Upper lobe of left lung (tissue), 6 donors: ENCODE measurements around the gene ZFP2. TPM values are rescaled to one million over a fixed set of nuclear protein-coding genes. Genes with fewer than 3 reads are reported as not detected.

Experiments used
- ATAC-seq, 2 donors: fragments of 200-7000 bp; cut with Tn5 transposase; one replicate each; pipeline ENCODE4 v1.9.1; 2022; ENCODE audit warnings: mild to moderate bottlenecking in 2 of 2, moderate library complexity in 2 of 2; ENCODE audit not compliant: low FRiP score in 2 of 2
- DNase-seq, 2 donors: peaks; one replicate each; pipeline ENCODE4 v3.0.0-alpha.2; 2019 to 2020
- H3K27ac ChIP-seq, 4 donors: fragments of 200-600 bp; sonication (generic); one replicate each; pipeline ENCODE4 v1.5.1; 2016 to 2019
- H3K27me3 ChIP-seq, 4 donors: fragments of 200-600 bp; sonication (generic); one replicate each; pipeline ENCODE4 v1.5.1; 2017 to 2019
- H3K36me3 ChIP-seq, 4 donors: fragments of 200-600 bp; sonication (generic); one replicate each; pipeline ENCODE4 v1.5.1; 2016 to 2019
- H3K4me1 ChIP-seq, 4 donors: fragments of 200-600 bp; sonication (generic); one replicate each; pipeline ENCODE4 v1.5.1; 2018 to 2019
- H3K4me3 ChIP-seq, 4 donors: fragments of 200-600 bp; sonication (generic); one replicate each; pipeline ENCODE4 v1.5.1; 2017 to 2019; ENCODE audit warnings: mild to moderate bottlenecking in 2 of 4, moderate library complexity in 1 of 4
- H3K9me3 ChIP-seq, 4 donors: fragments of 200-600 bp; sonication (generic); one replicate each; pipeline ENCODE4 v1.5.1; 2018 to 2019
- EP300 ChIP-seq, 4 donors: sonication (generic); formaldehyde crosslinking; IDR thresholded peaks; one replicate each; pipeline ENCODE4 v1.5.1; 2017; ENCODE audit warnings: antibody characterized with exemption in 4 of 4, control low read depth in 2 of 4
- POLR2A ChIP-seq, 4 donors: fragments of 450-650 bp; IDR thresholded peaks; one replicate each; pipeline ENCODE4 v1.5.1; 2016 to 2017; ENCODE audit warnings: antibody characterized with exemption in 4 of 4, mild to moderate bottlenecking in 2 of 4
- POLR2AphosphoS5 ChIP-seq, 2 donors: sonication (generic); formaldehyde crosslinking; IDR thresholded peaks; one replicate each; pipeline ENCODE4 v1.5.1; 2017; ENCODE audit warnings: antibody characterized with exemption in 2 of 2
- whole genome bisulfite sequencing, 2 donors: methylation state at CpG; one replicate each; pipeline ENCODE4 v1.1.5; 2017 to 2018; 5-methylcytosine and 5-hydroxymethylcytosine counted together
- total RNA-seq, 6 donors: library from RNA; depleted of rRNA in 4 of 6; stranded (reverse); fragments of >200 nt in 4 of 6; gene quantifications; one replicate each; pipeline versions ENCODE4 v1.1.0 to v1.2.1, GENCODE V29; 2016 to 2021
- TF ChIP-seq, protein P1 (sequence below), 6 experiments: fragments of 450-650 bp in 4 of 6; fragments of 200-600 bp in 2 of 6; sonication (generic) in 2 of 6; IDR thresholded peaks; one replicate each; pipeline ENCODE4 v1.5.1; 2016 to 2019; ENCODE audit warnings: antibody characterized with exemption in 6 of 6
- donor health status: DM: no; HTN: no; CAD: no; lungs with moderate emphysema.
- donor health status: DM: no; HTN: yes; CAD: no; lungs with severe emphysema.

Gene ZFP2
- total RNA-seq, 6 donors from 2014 or later: 0.55 to 4.2 (median 1.0) TPM

DNA sequence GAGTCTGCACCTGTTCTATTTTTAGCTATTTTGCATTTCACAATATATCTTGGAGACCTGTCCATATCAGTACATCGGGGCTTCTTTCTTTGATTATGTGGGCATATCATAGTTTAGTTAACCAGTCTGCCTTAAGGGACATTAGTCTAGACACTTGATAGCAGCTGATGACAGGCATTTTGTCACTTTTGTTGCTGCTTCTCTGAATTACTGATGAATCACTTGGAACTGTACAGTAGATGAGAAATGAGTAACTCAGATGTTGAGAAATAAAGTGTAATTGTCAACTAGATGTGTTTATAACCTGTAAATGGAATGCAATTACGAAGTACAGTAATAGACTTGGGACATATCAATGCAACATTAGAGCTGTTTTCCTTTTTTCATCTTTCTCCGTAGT lies 7.1 kb downstream of the ZFP2 start:
- no peak for TF ChIP-seq POLR2A (IDR thresholded peaks at IDR 0.05)
- TF ChIP-seq, protein P1, sequence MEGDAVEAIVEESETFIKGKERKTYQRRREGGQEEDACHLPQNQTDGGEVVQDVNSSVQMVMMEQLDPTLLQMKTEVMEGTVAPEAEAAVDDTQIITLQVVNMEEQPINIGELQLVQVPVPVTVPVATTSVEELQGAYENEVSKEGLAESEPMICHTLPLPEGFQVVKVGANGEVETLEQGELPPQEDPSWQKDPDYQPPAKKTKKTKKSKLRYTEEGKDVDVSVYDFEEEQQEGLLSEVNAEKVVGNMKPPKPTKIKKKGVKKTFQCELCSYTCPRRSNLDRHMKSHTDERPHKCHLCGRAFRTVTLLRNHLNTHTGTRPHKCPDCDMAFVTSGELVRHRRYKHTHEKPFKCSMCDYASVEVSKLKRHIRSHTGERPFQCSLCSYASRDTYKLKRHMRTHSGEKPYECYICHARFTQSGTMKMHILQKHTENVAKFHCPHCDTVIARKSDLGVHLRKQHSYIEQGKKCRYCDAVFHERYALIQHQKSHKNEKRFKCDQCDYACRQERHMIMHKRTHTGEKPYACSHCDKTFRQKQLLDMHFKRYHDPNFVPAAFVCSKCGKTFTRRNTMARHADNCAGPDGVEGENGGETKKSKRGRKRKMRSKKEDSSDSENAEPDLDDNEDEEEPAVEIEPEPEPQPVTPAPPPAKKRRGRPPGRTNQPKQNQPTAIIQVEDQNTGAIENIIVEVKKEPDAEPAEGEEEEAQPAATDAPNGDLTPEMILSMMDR (IDR thresholded peaks at IDR 0.05): no peak
- no peak for TF ChIP-seq POLR2AphosphoS5 (IDR thresholded peaks at IDR 0.05)
- TF ChIP-seq EP300 (IDR thresholded peaks at IDR 0.05): no peak
- Histone ChIP-seq H3K4me3 (no peak overlapping the region), H3K27me3 (no peaks in the 10 kb centered on the region), H3K27ac (no peak overlapping the region), H3K4me1 (no peaks in the 10 kb centered on the region), H3K36me3 (peaks cover 0 to 8% (median 0%) of the 10 kb centered on the region in 4 donors), H3K9me3 (peaks cover 0 to 47% (median 27%) of the 10 kb centered on the region in 4 donors)
- DNase-seq (no peak), ATAC-seq (no peak)
- WGBS, 2 donors: 61 to 95% methylated on average over 3 of the region's 3 CpGs

DNA sequence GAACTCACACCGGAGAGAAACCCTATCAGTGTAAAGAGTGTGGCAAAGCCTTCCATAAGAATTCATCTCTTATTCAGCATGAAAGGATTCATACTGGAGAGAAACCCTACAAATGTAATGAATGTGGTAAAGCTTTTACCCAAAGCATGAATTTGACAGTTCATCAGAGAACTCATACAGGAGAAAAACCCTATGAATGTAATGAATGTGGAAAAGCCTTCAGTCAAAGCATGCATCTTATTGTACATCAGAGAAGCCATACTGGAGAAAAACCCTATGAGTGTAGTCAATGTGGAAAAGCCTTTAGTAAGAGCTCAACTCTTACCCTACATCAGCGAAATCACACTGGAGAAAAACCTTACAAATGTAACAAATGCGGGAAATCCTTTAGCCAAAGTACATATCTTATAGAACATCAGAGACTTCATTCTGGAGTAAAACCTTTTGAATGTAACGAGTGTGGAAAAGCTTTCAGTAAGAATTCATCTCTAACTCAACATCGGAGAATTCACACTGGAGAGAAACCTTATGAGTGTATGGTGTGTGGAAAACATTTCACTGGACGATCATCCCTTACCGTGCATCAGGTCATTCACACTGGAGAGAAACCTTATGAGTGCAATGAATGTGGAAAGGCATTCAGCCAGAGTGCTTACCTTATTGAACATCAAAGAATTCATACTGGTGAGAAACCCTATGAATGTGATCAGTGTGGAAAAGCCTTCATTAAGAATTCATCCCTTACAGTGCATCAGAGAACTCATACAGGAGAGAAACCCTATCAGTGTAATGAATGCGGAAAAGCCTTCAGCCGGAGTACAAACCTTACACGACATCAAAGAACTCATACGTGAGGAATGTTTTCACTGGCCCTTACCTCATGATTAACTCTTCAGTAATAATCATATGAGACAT lies 36.4 kb downstream of the ZFP2 start:
- WGBS, 2 donors: 94 to 96% methylated on average over 11 of the region's 11 CpGs
- peaks cover 75 to 100% (median 96%) of the 10 kb centered on the region in 4 donors for H3K9me3 ChIP-seq
- peaks cover 0 to 23% (median 3%) of the 10 kb centered on the region in 4 donors for H3K36me3 ChIP-seq
- no peak for TF ChIP-seq POLR2A (IDR thresholded peaks at IDR 0.05)
- TF ChIP-seq, protein P1 (IDR thresholded peaks at IDR 0.05): no peak
- TF ChIP-seq POLR2AphosphoS5 (IDR thresholded peaks at IDR 0.05): no peak
- no peak for TF ChIP-seq EP300 (IDR thresholded peaks at IDR 0.05)
- H3K4me1 ChIP-seq: no peaks in the 10 kb centered on the region
- ATAC-seq (no peak), DNase-seq (no peak)
- H3K4me3 ChIP-seq: no peak overlapping the region
- H3K27me3 ChIP-seq: no peaks in the 10 kb centered on the region
- no peak overlapping the region for H3K27ac ChIP-seq

GRCh38 chr5:178940569-178941360 lies 45.1 kb downstream of the ZFP2 start, which contains the start of gene ZNF454:
TSS of gene ZNF454 (plus strand) at chr5:178941198. CDS start at chr5:178942792, 1,594 bp downstream.
- H3K27me3 ChIP-seq: no peaks in the 10 kb centered on the region
- ATAC-seq (peak; percentile 93), DNase-seq (peak; percentile 86 to 94)
- 7 to 13% methylated on average over 26 to 48 of the region's 69 CpGs for WGBS, 2 donors
- H3K27ac ChIP-seq: peak within 1 kb of the TSS; percentile 46 to 82 (median 76)
- TF ChIP-seq POLR2AphosphoS5 (IDR thresholded peaks at IDR 0.05) (peak in 1 of 2 donors; percentile 68), EP300 (IDR thresholded peaks at IDR 0.05) (no peak), POLR2A (IDR thresholded peaks at IDR 0.05) (peak in 3 of 4 donors; percentile 24 to 43 (median 26))
- TF ChIP-seq, protein P1 (IDR thresholded peaks at IDR 0.05): no peak
- peak within 1 kb of the TSS; percentile 47 to 75 (median 63) for H3K4me3 ChIP-seq
- H3K4me1 ChIP-seq: peaks cover 0 to 15% (median 2%) of the 10 kb centered on the region in 4 donors
- peaks cover 0 to 4% (median 0%) of the 10 kb centered on the region in 4 donors for H3K36me3 ChIP-seq
- peaks cover 31 to 87% (median 61%) of the 10 kb centered on the region in 4 donors for H3K9me3 ChIP-seq

- H3K27me3 ChIP-seq: no peaks in the 10 kb centered on the region
- DNase-seq (peak; percentile 22 to 76), ATAC-seq (no peak)
- peak overlapping the region in 3 of 4 donors; percentile 46 to 82 (median 78) for H3K27ac ChIP-seq
- 0 to 4% methylated on average over 9 to 23 of the region's 23 CpGs for WGBS, 2 donors
- peaks cover 0 to 15% (median 2%) of the 10 kb centered on the region in 4 donors for H3K4me1 ChIP-seq
- peak overlapping the region; percentile 47 to 75 (median 63) for H3K4me3 ChIP-seq
- H3K36me3 ChIP-seq: peaks cover 0 to 7% (median under 1%) of the 10 kb centered on the region in 4 donors
- H3K9me3 ChIP-seq: peaks cover 28 to 85% (median 59%) of the 10 kb centered on the region in 4 donors
- TF ChIP-seq, protein P1 (IDR thresholded peaks at IDR 0.05): no peak
- no peak for TF ChIP-seq EP300 (IDR thresholded peaks at IDR 0.05)
Measured at GRCh38 chr5:178941361-178941760, 45.6 kb downstream of the ZFP2 start.
